ENCODE data around the gene TRIP4. TPM values are rescaled to one million over a fixed set of nuclear protein-coding genes. Genes with fewer than 3 reads are reported as not detected.
A peak's percentile ranks its signal among the peaks of the same experiment; 100 is the strongest.

The TRIP4 gene
- polyA plus RNA-seq, 2 of the 4 experiments (the other 2 are of a cell fraction), result 24.8 to 34.9 TPM

GRCh38 chr15:64461721-64462162 is 74.1 kb downstream of the TRIP4 start:
- Histone ChIP-seq H3K27ac (peak overlapping the region; percentile 98), H3K9me3 (no peaks in the 10 kb centered on the region), H3K4me3 (peak overlapping the region; percentile 85), H3K4me2 (peak overlapping the region; percentile 84), H3K4me1 (peaks cover 48% of the 10 kb centered on the region)
- FAIRE-seq (no peak), ATAC-seq (peak; percentile 2 to 34; a peak in 3 of 6 replicates), DNase-seq (ENCODE audit: low read depth in 1 of 2, low spot score in 1 of 2) (peak; percentile 20 to 44)
- WGBS (ENCODE audit: missing lambda C conversion rate), result 23% methylated on average over 5 of the region's 5 CpGs
- POLR2A ChIA-PET, result interaction anchor here (1.0 kb wide), 1 partner anchor 81 kb away, joined by 4 read pairs; no protein-coding TSS in a partner anchor
- CTCF ChIA-PET, result interaction anchor here (0.5 to 1.5 kb wide), 8 partner anchors 8 to 266 kb away, joined by 3 to 6 read pairs (median 3); no protein-coding TSS in a partner anchor
- TF ChIP-seq POLR2A (IDR thresholded peaks at IDR 0.05; ENCODE audit: low read length) (no peak), JUN (IDR thresholded peaks at IDR 0.05) (0 out of 5 replicates have a peak, but pooled peaks of 1 of the 2 experiments have one; percentile 6)

GRCh38 chr15:64462492-64462891 is 74.9 kb downstream of the TRIP4 start:
- ATAC-seq (no peak), FAIRE-seq (no peak), DNase-seq (ENCODE audit: low read depth in 1 of 2, low spot score in 1 of 2) (no peak)
- Histone ChIP-seq H3K9me3 (no peaks in the 10 kb centered on the region), H3K4me1 (peaks cover 48% of the 10 kb centered on the region), H3K27ac (peak overlapping the region in 1 of 2 experiments; percentile 98; a peak in 1 of 6 replicates), H3K4me3 (no peak overlapping the region), H3K4me2 (peak overlapping the region; percentile 84)
- ChIA-PET POLR2A (no interaction called here), CTCF (interaction anchor here (0.7 to 1.4 kb wide), 3 partner anchors 26 to 222 kb away, joined by 3 read pairs; no protein-coding TSS in a partner anchor)
- TF ChIP-seq ZC3H11A (IDR thresholded peaks at IDR 0.05), result no peak
- TF ChIP-seq, protein P1, sequence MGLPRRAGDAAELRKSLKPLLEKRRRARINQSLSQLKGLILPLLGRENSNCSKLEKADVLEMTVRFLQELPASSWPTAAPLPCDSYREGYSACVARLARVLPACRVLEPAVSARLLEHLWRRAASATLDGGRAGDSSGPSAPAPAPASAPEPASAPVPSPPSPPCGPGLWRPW (IDR thresholded peaks at IDR 0.05), result no peak
- TF ChIP-seq, protein P2, sequence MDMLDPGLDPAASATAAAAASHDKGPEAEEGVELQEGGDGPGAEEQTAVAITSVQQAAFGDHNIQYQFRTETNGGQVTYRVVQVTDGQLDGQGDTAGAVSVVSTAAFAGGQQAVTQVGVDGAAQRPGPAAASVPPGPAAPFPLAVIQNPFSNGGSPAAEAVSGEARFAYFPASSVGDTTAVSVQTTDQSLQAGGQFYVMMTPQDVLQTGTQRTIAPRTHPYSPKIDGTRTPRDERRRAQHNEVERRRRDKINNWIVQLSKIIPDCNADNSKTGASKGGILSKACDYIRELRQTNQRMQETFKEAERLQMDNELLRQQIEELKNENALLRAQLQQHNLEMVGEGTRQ (IDR thresholded peaks at IDR 0.05), result no peak
- no peak for TF ChIP-seq MAFK (IDR thresholded peaks at IDR 0.05; ENCODE audit: partially characterized antibody)
- no peak for TF ChIP-seq HOXB13 (CRISPR knock-in tag; IDR thresholded peaks at IDR 0.05; ENCODE audit: low read depth)

GRCh38 chr15:64464276-64465005 is 76.8 kb downstream of the TRIP4 start:
- FAIRE-seq (no peak), ATAC-seq (no peak), DNase-seq (ENCODE audit: low read depth in 1 of 2, low spot score in 1 of 2) (no peak)
- Histone ChIP-seq H3K27ac (no peak overlapping the region), H3K9me3 (no peaks in the 10 kb centered on the region), H3K4me3 (no peak overlapping the region), H3K4me2 (0 out of 3 replicates have a peak overlapping the region, but pooled peaks have one; percentile 1), H3K4me1 (peaks cover 47% of the 10 kb centered on the region)
- ChIA-PET POLR2A (no interaction called here), CTCF (interaction anchor here (0.6 to 2.3 kb wide), 3 partner anchors 14 to 217 kb away, joined by 3 to 7 read pairs (median 4); no protein-coding TSS in a partner anchor)
- 86% methylated on average over 3 of the region's 3 CpGs for WGBS (ENCODE audit: missing lambda C conversion rate)
- TF ChIP-seq EHMT2 (IDR thresholded peaks at IDR 0.05; ENCODE audit: low read depth), result no peak
- no peak for TF ChIP-seq EP300 (IDR thresholded peaks at IDR 0.05)
- no peak for TF ChIP-seq REST (IDR thresholded peaks at IDR 0.05)
- TF ChIP-seq, protein P3, sequence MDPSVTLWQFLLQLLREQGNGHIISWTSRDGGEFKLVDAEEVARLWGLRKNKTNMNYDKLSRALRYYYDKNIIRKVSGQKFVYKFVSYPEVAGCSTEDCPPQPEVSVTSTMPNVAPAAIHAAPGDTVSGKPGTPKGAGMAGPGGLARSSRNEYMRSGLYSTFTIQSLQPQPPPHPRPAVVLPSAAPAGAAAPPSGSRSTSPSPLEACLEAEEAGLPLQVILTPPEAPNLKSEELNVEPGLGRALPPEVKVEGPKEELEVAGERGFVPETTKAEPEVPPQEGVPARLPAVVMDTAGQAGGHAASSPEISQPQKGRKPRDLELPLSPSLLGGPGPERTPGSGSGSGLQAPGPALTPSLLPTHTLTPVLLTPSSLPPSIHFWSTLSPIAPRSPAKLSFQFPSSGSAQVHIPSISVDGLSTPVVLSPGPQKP (IDR thresholded peaks at IDR 0.05; ENCODE audit: low read depth, low read length), result no peak
- no peak for TF ChIP-seq MAZ (IDR thresholded peaks at IDR 0.05; ENCODE audit: borderline replicate concordance, low read depth, low read length)
- no peak for TF ChIP-seq NFE2L2 (conservative IDR thresholded peaks at IDR 0.05; ENCODE audit: low read length)
- TF ChIP-seq GATA3 (IDR thresholded peaks at IDR 0.05; ENCODE audit: borderline replicate concordance), result no peak
- TF ChIP-seq POLR2AphosphoS2 (conservative IDR thresholded peaks at IDR 0.05; ENCODE audit: low read length), result no peak
- TF ChIP-seq CBX2 (IDR thresholded peaks at IDR 0.05; ENCODE audit: borderline replicate concordance, low read depth), result no peak
- TF ChIP-seq, protein P2 (IDR thresholded peaks at IDR 0.05), result no peak
- TF ChIP-seq KDM1A (IDR thresholded peaks at IDR 0.05; ENCODE audit: low read depth), result no peak
- TF ChIP-seq CHD4 (IDR thresholded peaks at IDR 0.05; ENCODE audit: borderline replicate concordance), result no peak
- no peak for TF ChIP-seq BHLHE40 (IDR thresholded peaks at IDR 0.05; ENCODE audit: low read depth, low read length)
- TF ChIP-seq EHF (CRISPR knock-in tag; IDR thresholded peaks at IDR 0.05), result no peak
- TF ChIP-seq ESRRA (IDR thresholded peaks at IDR 0.05; ENCODE audit: borderline replicate concordance, low read length), result no peak
- no peak for TF ChIP-seq RCOR1 (IDR thresholded peaks at IDR 0.05; ENCODE audit: low read depth, low read length)
- no peak for TF ChIP-seq HOXB13 (CRISPR knock-in tag; IDR thresholded peaks at IDR 0.05; ENCODE audit: low read depth)
- no peak for TF ChIP-seq ZNF302 (CRISPR knock-in tag; IDR thresholded peaks at IDR 0.05)
- TF ChIP-seq, protein P4, sequence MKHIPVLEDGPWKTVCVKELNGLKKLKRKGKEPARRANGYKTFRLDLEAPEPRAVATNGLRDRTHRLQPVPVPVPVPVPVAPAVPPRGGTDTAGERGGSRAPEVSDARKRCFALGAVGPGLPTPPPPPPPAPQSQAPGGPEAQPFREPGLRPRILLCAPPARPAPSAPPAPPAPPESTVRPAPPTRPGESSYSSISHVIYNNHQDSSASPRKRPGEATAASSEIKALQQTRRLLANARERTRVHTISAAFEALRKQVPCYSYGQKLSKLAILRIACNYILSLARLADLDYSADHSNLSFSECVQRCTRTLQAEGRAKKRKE (CRISPR knock-in tag; IDR thresholded peaks at IDR 0.05; ENCODE audit: low read depth), result no peak
